ENCODE data around the gene UGT2B15.

GRCh38 chr4:68658672-68659071, 11.8 kb downstream of the UGT2B15 start:
- TF ChIP-seq BHLHE40 (IDR thresholded peaks at IDR 0.05; ENCODE audit: borderline replicate concordance in 1 of 2, low read depth in 2 of 2, low read length in 1 of 2) (no peak), RAD21 (IDR thresholded peaks at IDR 0.05; ENCODE audit: insufficient read depth, low read depth, low read length) (no peak), CTCF (IDR thresholded peaks at IDR 0.05 in 2 of 3, conservative IDR thresholded peaks at IDR 0.05 in 1 of 3; ENCODE audit: control insufficient read depth in 2 of 3, extremely low read depth in 1 of 3, insufficient read depth in 1 of 3, low read depth in 3 of 3, low read length in 3 of 3) (no peak), SREBF2 (IDR thresholded peaks at IDR 0.05; ENCODE audit: low read length) (no peak), EZH2 (IDR thresholded peaks at IDR 0.05; ENCODE audit: borderline replicate concordance, control insufficient read depth, low read depth, low read length) (no peak), TAF1 (IDR thresholded peaks at IDR 0.05; ENCODE audit: borderline replicate concordance, low read depth, low read length) (no peak), ZNF274 (IDR thresholded peaks at IDR 0.05; ENCODE audit: insufficient read depth, insufficient read length) (no peak), FOS (IDR thresholded peaks at IDR 0.05; ENCODE audit: borderline replicate concordance, extremely low read depth, insufficient read length) (no peak), YY1 (IDR thresholded peaks at IDR 0.05; ENCODE audit: low read depth, low read length) (no peak), DPF2 (IDR thresholded peaks at IDR 0.05) (no peak), ASH2L (IDR thresholded peaks at IDR 0.05; ENCODE audit: borderline replicate concordance, low read depth) (no peak), ZNF217 (IDR thresholded peaks at IDR 0.05) (no peak), CBX3 (IDR thresholded peaks at IDR 0.05; ENCODE audit: borderline replicate concordance, low read depth) (no peak), CREB1 (IDR thresholded peaks at IDR 0.05; ENCODE audit: low read depth) (no peak)
